T-helper 9 cell (primary cell): ENCODE results near the gene ZNF441.
"Not testable (repeated sequence)": the region's sequence is repeated elsewhere in the genome, so short reads cannot be mapped to it uniquely, and the experiment has no call there.

Source experiments
- DNase-seq: peaks from one replicate; pipeline ENCODE4 v3.0.0-alpha.2; 2020
- total RNA-seq, 2 donors: gene quantifications; one replicate each; lab custom pipeline; 2026; lab: John Stamatoyannopoulos, UW

ZNF441 gene
- total RNA-seq, result 6.8 to 38.1 reads per million in 2 donors

GRCh38 chr19:11766597-11767591, at the start of gene ZNF441:
Gene ZNF441 (plus strand): TSS chr19:11767000. CDS start chr19:11767194, 194 bp downstream.
- DNase-seq, result peak; percentile 78

GRCh38 chr19:11721681-11722080, 45.1 kb upstream of the ZNF441 start:
- DNase-seq, result no peak

- DNase-seq, result no peak
These were observed 44.4 kb upstream of the ZNF441 start for GRCh38 chr19:11722414-11722813.

GRCh38 chr19:11729586-11729985, 37.2 kb upstream of the ZNF441 start:
- no peak for DNase-seq

GRCh38 chr19:11735375-11735774, 31.4 kb upstream of the ZNF441 start:
- no peak for DNase-seq

GRCh38 chr19:11736696-11737095, 30.1 kb upstream of the ZNF441 start:
- no peak for DNase-seq

- peak; percentile 11 for DNase-seq
These were observed 28.6 kb upstream of the ZNF441 start for GRCh38 chr19:11737964-11738745.

GRCh38 chr19:11738746-11739620, 27.8 kb upstream of the ZNF441 start, which contains the start of gene ZNF823:
Gene ZNF823 (minus strand): TSS chr19:11738946. CDS start chr19:11738819, 127 bp downstream.
- DNase-seq, result peak; percentile 89

GRCh38 chr19:11745869-11746268, 20.9 kb upstream of the ZNF441 start:
- DNase-seq, result no peak

- no peak for DNase-seq
These were observed 19.5 kb upstream of the ZNF441 start for GRCh38 chr19:11747277-11747676.

GRCh38 chr19:11749751-11750150, 17.0 kb upstream of the ZNF441 start:
- DNase-seq, result no peak

- DNase-seq, result no peak
These were observed 14.5 kb upstream of the ZNF441 start for GRCh38 chr19:11752244-11752736.

GRCh38 chr19:11754663-11755062, 12.1 kb upstream of the ZNF441 start:
- DNase-seq, result no peak

- DNase-seq, result no peak
These were observed 9.8 kb upstream of the ZNF441 start for GRCh38 chr19:11756965-11757364.

- DNase-seq, result no peak
These were observed 7.0 kb upstream of the ZNF441 start for GRCh38 chr19:11759805-11760204.

GRCh38 chr19:11763117-11763516, 3.7 kb upstream of the ZNF441 start:
- DNase-seq, result no peak

- no peak for DNase-seq
These were observed 3.2 kb upstream of the ZNF441 start for GRCh38 chr19:11763611-11764010.

GRCh38 chr19:11767633-11768133, 883 bp downstream of the ZNF441 start:
- peak; percentile 4 for DNase-seq

GRCh38 chr19:11769995-11770394, 3.2 kb downstream of the ZNF441 start:
- no peak for DNase-seq

- not testable (repeated sequence) for DNase-seq
These were observed 4.7 kb downstream of the ZNF441 start for GRCh38 chr19:11771520-11771919.

- DNase-seq, result not testable (repeated sequence)
These were observed 9.9 kb downstream of the ZNF441 start for GRCh38 chr19:11776669-11777068.
